Epidermal melanocyte (primary cell): Measurements from ENCODE around the gene PCED1B.
"Not testable (repeated sequence)": the region's sequence is repeated elsewhere in the genome, so short reads cannot be mapped to it uniquely, and the experiment has no call there.

Experiments
- DNase-seq: peaks from one replicate; pipeline ENCODE4 v3.0.0; 2011; ENCODE audit warnings: low spot score; ENCODE audit not compliant: insufficient read length

PCED1B gene

DNA sequence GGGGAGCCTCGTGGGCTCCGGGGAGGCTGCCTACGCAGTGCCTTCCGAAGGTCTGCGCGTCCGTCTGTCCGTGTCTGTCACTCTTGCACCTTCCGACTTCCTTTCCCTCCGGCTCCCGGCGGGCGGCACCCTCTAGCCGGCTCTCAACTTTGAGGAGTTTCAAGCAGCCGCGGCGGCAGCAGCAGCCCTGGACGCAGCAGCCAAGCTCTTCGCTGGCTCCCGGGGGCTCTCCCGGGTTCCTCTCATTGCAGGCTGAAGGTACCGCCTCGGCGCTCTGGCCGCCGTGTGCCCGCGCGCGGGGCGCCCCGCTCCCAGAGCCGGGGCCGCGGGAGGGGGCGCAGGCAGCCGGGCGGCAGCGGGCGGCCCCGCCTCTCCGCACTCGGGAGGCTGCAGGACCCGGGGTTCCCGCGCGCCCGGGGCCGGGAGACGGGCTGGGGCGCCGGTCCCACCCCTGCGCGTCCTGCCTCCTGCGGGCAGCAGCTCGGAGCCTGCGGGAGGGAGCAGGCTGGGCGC is at the start of gene PCED1B, which contains the start of gene AMIGO2:
Gene PCED1B, plus strand, starts transcription at position 154 of the 513 bp plus-strand sequence. CDS start 155,443 bp downstream, outside the sequence.
Gene AMIGO2, minus strand, starts transcription at position 492 of the 513 bp plus-strand sequence. CDS start 957 bp downstream, outside the sequence.
- no peak for DNase-seq

- no peak for DNase-seq
Observed at GRCh38 chr12:47029903-47030302, 49.5 kb upstream of the PCED1B start.

DNA sequence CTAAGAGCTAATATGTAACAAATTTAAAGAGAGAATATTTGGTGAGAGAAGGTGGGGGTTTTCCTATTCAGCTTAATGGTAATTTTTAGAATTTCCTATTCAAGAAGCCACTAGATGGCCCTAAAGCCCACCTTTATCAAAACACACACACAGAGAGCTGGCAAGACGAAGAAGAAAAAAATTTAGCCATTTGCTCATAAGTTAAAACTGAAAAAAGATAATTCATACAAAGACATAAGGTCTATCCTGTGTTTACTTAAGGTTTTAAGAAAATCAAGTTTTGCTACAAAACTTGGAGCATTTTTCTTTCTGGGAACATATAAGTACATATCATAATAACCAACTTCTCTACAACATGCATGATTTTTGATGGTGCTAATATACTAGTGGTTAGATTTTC is 46.8 kb upstream of the PCED1B start:
- DNase-seq, result no peak

DNA sequence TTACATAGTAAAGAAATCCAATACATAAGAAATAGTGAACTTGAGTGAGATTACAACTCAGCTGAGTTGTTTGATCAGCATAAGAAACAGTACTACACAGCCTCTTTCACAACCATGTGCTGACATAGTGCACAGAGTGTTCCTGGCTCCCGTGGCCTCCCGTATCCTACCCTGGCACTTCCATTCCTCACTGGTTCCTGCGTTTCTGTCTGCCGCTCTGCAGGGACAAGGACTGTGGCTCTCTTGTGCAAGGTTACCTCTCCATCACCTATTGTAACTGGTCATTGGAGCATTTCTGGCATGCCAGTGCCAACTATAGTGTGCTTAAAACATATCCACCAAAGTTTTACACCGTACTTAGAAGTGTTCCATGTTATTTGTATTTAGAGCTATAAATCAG is 46.3 kb upstream of the PCED1B start:
- DNase-seq, result no peak

DNA sequence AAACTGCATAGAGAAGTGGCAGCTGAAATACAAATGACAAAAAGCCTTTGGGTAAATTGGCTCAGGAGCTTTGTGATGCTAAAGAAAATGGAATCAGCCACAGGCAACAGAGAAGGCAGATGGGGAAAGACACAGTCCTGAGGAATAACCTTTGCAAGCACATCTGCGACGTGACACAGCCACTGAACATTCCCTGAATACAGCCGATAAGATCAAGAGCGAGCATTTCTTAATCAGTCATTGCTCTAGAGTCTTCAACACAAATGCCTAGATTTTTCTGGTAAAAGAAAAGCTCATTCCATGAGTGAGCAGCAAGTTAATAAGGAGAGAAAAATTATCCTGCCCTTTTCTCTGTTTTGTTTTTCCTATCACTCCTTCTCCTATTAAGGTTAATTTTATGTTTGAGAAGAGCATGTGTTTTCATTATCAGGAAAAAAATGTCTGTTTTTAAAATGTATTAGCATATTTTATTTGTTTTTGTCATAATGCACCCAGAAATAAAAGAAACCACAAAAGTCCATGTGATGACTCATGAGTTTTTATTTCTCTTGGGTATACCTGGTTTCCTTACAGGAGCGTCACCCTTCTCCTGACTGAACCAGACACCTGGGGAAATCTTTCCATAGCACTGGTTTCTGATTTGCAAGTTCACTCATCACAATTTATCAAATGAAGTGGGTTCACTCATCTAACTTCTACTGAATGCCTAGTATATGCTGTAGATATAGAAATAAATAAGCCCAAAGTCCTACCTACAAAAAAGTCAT is 45.4 kb upstream of the PCED1B start:
- no peak for DNase-seq

GRCh38 chr12:47034661-47035060 is 44.8 kb upstream of the PCED1B start:
- DNase-seq, result no peak

DNA sequence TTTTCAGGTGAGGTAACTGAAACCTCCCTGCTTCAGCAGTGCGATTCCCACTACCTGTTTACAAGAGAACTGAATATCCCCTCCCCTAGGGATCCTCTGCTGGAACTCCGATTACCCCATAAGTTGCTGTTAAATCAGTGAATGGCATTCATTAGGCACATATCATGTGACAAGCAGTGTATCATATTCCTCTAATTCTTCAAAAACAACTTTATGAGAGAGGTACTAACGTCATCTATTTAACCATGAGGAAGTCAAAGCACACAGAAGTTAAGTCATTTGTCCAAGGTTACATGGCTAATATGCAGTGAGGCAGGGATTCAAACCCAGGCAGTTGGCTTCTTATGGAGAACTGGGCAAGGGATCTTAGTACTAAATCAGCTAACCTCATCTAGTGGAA is 43.9 kb upstream of the PCED1B start:
- DNase-seq, result no peak

GRCh38 chr12:47038270-47038748 is 41.1 kb upstream of the PCED1B start:
- DNase-seq, result no peak

GRCh38 chr12:47039079-47039478 is 40.3 kb upstream of the PCED1B start:
- DNase-seq, result no peak

GRCh38 chr12:47039756-47040155 is 39.7 kb upstream of the PCED1B start:
- DNase-seq, result no peak

DNA sequence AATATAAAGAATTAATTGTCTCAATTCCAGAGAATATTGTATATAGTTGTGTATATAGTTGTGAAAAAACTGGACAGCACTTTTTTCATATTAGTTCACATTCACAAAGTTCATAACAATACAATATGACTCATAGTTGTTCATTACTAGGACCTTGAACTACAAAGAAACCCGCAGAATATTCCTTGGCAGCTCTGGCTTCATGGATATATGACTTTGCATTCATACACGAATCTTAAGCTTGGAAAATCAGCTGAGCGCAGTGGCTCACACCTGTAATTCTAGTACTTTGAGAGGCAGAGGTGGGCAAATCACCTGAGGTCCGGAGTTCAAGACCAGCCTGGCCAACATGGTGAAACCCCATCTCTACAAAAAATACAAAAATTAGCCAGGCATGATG is 38.1 kb upstream of the PCED1B start:
- DNase-seq, result no peak

GRCh38 chr12:47048541-47048940 is 30.9 kb upstream of the PCED1B start:
- DNase-seq, result no peak

DNA sequence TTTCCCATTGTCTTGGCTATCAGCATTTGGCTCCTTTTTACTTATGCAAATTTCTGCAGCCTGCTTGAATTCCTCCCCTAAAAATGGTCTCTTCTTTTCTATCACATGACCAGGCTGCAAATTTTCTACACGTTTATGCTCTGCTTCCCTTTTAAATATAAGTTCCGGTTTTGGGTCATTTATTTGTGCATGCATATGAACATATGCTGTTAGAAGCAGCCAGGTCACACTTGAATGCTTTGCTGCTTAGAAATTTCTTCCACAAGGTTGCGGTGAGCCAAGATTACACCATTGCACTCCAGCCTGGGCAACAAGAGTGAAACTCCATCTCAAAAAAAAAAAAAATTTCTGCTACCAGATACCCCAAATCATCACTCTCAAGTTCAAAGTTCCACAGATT is 28.1 kb upstream of the PCED1B start:
- not testable (repeated sequence) for DNase-seq

DNA sequence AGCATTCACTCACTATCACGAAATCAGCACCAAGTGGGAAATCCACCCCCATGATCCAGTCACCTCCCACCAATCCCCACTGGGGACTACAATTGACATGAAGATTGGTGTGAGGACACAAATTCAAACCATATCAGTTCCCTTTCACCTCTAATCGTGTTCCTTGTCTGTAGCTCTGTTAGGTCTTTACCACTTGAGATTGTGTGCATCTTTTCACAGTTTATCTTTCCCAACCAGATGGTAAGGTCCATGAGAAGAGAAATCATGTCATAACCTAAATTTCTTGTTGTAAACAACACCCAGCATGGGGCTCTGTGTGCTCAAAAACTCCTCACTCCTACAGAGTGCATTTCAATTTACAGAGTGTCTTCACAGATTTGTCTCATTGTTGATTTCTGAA is 27.1 kb upstream of the PCED1B start:
- no peak for DNase-seq

DNA sequence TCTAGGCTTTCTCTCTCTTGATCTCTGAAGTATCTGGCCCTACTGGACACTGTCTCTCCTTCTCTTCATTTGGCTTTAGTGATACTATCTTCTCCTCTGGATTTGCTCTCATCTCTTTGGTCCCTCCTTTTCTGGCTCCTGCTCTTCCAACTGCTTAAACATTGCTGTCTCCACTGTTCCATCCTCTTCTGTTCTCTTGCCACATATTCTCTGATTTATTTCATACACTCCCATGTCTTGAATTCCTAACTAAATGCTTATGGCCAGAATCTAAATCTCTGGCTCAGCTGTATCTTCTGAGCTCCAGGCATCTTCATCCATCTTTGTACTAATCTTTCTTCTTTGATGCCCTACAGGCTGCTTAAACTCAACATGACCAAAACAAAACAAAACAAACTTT is 25.5 kb upstream of the PCED1B start:
- no peak for DNase-seq

DNA sequence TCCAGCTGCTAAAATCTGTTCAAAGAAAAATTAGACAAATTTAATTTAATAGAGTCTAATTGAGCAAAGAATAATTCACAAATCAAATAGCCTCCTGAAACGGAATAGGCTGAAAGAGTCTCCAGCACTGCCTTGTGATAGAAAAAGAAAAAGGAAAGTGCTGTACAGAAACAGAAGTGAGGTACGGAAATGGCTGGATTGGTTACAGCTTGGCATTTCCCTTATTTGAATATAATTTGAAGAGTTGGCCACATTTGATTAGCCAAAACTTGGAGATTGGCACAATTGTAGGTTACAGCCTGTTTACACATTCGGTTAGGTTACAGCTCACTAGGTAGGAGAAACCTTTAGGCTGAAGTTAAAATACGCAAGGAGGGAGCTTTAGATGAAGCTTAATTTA is 24.8 kb upstream of the PCED1B start:
- DNase-seq, result no peak

GRCh38 chr12:47055856-47056255 is 23.6 kb upstream of the PCED1B start:
- not testable (repeated sequence) for DNase-seq

- DNase-seq, result not testable (repeated sequence)
Observed at GRCh38 chr12:47056944-47057343, 22.5 kb upstream of the PCED1B start.

GRCh38 chr12:47058640-47059039 is 20.8 kb upstream of the PCED1B start:
- not testable (repeated sequence) for DNase-seq

GRCh38 chr12:47065546-47065945 is 13.9 kb upstream of the PCED1B start:
- no peak for DNase-seq

DNA sequence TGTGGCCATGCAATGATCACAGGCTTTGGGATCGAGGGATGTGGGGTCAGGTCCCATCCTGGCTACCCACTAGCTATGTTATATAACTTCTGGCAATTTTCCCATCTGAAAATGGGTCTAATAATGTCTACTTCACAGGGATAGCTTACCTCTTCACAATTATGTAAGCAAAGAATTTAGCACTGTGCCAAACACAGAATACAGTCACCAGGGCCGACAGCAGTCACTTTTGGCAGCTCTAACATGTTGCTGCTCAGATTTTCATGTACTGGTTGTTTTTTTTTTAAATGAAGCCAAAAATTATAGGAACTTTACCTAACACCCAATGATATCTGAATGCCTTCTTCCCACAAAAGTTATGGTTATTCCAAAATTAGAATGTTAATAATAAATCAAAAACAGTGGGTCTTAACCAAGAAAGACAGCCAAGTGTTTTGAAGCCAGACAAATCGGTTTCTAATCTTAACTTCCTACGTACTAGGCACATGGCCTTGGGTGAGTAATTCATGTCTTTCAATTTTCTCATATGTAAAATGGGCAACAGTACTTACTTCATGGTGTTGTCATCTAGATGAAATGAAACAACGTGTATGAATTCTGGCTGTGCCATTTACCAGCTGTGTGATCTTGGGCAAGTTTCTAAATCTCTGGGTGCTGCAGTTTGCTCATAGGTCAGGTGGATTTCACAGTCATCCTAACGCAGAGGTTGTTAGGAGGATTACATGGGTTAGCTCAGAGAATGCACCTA is 13.0 kb upstream of the PCED1B start:
- no peak for DNase-seq

GRCh38 chr12:47067176-47067575 is 12.2 kb upstream of the PCED1B start:
- no peak for DNase-seq
